ENCODE results near the gene DHRS7.

DNA sequence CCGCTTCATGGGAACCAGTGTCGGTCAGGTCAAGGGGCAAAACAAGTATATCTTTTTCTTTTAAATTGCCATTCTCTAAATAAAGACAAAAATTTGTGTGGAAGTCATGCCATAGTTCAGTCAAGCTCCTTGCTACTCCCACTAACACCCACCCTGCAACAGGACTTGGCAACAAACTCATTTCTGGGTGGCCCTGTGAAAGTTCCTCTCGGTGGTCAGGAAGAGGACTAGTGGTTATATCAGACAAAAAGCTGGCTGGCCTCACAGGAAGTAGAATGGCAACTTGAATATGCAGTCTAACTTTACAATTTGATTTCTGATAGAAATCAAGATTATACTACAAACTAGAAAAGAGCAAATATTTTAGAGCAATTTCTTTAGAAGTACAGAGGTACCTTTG is 11.2 kb downstream of the DHRS7 start:
- TF ChIP-seq POLR2A (IDR thresholded peaks at IDR 0.05) (no peak), CTCF (IDR thresholded peaks at IDR 0.05) (no peak)
